KBM-7 (cell line): ENCODE data around the gene NOTCH2.

Experiments used
- DNase-seq: peaks from one replicate; pipeline ENCODE4 v3.0.0-alpha.2; 2015
- in situ Hi-C: fragments of 300-500 bp; cut with MboI; formaldehyde crosslinking; loops from 2 replicates; pipeline ENCODE4 v1.14.3; 2020; ENCODE audit warnings: low sequenced_read_pairs, low pct_unique_long_range_greater_than_20kb, mixed read lengths

NOTCH2 gene

GRCh38 chr1:119954476-119955422 lies 114.7 kb downstream of the NOTCH2 start:
- in situ Hi-C loops = no loop called here
- DNase-seq = no peak

GRCh38 chr1:119953266-119953998 lies 116.0 kb downstream of the NOTCH2 start:
- in situ Hi-C loops = no loop called here
- DNase-seq = no peak

GRCh38 chr1:119952496-119952895 lies 117.0 kb downstream of the NOTCH2 start:
- in situ Hi-C loops = no loop called here

GRCh38 chr1:119948342-119949214 lies 120.9 kb downstream of the NOTCH2 start:
- in situ Hi-C loops = no loop called here
- DNase-seq = peak; percentile 68

More at GRCh38 chr1:119952496-119952895, 117.0 kb downstream of the NOTCH2 start:
- DNase-seq = no peak

- no peak for DNase-seq
- in situ Hi-C loops = no loop called here
These were observed 122.0 kb downstream of the NOTCH2 start for GRCh38 chr1:119947468-119947867.

- no peak for DNase-seq
- in situ Hi-C loops = no loop called here
These were observed 122.7 kb downstream of the NOTCH2 start for GRCh38 chr1:119946724-119947123.

- in situ Hi-C loops = no loop called here
- no peak for DNase-seq
These were observed 126.2 kb downstream of the NOTCH2 start for GRCh38 chr1:119943216-119943615.

- DNase-seq = no peak
- in situ Hi-C loops = no loop called here
These were observed 128.1 kb downstream of the NOTCH2 start for GRCh38 chr1:119941392-119941791.

GRCh38 chr1:119940697-119941096 lies 128.8 kb downstream of the NOTCH2 start:
- no peak for DNase-seq
- in situ Hi-C loops = no loop called here

GRCh38 chr1:119937198-119937597 lies 132.3 kb downstream of the NOTCH2 start:
- in situ Hi-C loops = no loop called here
- DNase-seq = no peak

GRCh38 chr1:119935915-119936314 lies 133.5 kb downstream of the NOTCH2 start:
- no peak for DNase-seq
- in situ Hi-C loops = no loop called here

GRCh38 chr1:119935373-119935772 lies 134.1 kb downstream of the NOTCH2 start:
- in situ Hi-C loops = no loop called here
- no peak for DNase-seq

GRCh38 chr1:119933397-119933796 lies 136.1 kb downstream of the NOTCH2 start:
- in situ Hi-C loops = no loop called here
- no peak for DNase-seq

- in situ Hi-C loops = no loop called here
- no peak for DNase-seq
These were observed 139.7 kb downstream of the NOTCH2 start for GRCh38 chr1:119929643-119930315.

GRCh38 chr1:119926553-119926952 lies 142.9 kb downstream of the NOTCH2 start:
- no peak for DNase-seq
- in situ Hi-C loops = no loop called here

- in situ Hi-C loops = no loop called here
- no peak for DNase-seq
These were observed 144.2 kb downstream of the NOTCH2 start for GRCh38 chr1:119924948-119925898.

GRCh38 chr1:119920104-119920968 lies 149.1 kb downstream of the NOTCH2 start:
- in situ Hi-C loops = no loop called here
- no peak for DNase-seq
